Measurements from ENCODE around the gene LIN28B. TPM values are rescaled to one million over a fixed set of nuclear protein-coding genes. Genes with fewer than 3 reads are reported as not detected.

Gene LIN28B
- total and polyA plus RNA-seq, 2 donors (not counting 1 experiment from before 2014, with no cell fraction given) = not detected

GRCh38 chr6:104958178-104959025 is 1.5 kb downstream of the LIN28B start:
- no peaks in the 10 kb centered on the region for H3K36me3 ChIP-seq (ENCODE audit: control insufficient read depth, insufficient read depth, low read length)
- H2AFZ ChIP-seq (ENCODE audit: low read length) = no peak overlapping the region
- TF ChIP-seq CTCF (conservative IDR thresholded peaks at IDR 0.05 in 1 of 2, IDR thresholded peaks at IDR 0.05 in 1 of 2; ENCODE audit: low read depth in 1 of 2, low read length in 2 of 2) (no peak), EZH2 (IDR thresholded peaks at IDR 0.05; ENCODE audit: low read length, missing control alignments) (peak; percentile 54)
- no peaks in the 10 kb centered on the region for H3K4me1 ChIP-seq (ENCODE audit: control insufficient read depth, extremely low read depth, insufficient read depth, low read length)
- H3K4me3 ChIP-seq (replicated peaks in 1 of 4; ENCODE audit: control extremely low read depth in 1 of 4, insufficient read depth in 1 of 4, low read depth in 3 of 4, low read length in 4 of 4) = peak overlapping the region in 1 of 4 experiments; percentile 6
- no peak overlapping the region for H3K9ac ChIP-seq (ENCODE audit: insufficient read depth, low read length)
- no peak for DNase-seq (ENCODE audit: low read depth in 2 of 2)
- no peaks in the 10 kb centered on the region for H3K9me3 ChIP-seq (ENCODE audit: control insufficient read depth, insufficient read depth, low read depth, low read length)
- H3K79me2 ChIP-seq (ENCODE audit: control insufficient read depth, insufficient read depth, low read length) = no peaks in the 10 kb centered on the region
- no peaks in the 10 kb centered on the region for H4K20me1 ChIP-seq (ENCODE audit: control insufficient read depth, extremely low read depth, insufficient read depth, low read length)
- H3K27me3 ChIP-seq (ENCODE audit: control insufficient read depth, insufficient read depth, low read length) = peaks cover 31% of the 10 kb centered on the region
- no peak overlapping the region for H3K27ac ChIP-seq (ENCODE audit: insufficient read depth, low read length)
- H3K4me2 ChIP-seq (ENCODE audit: extremely low read depth, insufficient read depth, low read length) = no peak overlapping the region

- Histone ChIP-seq H4K20me1 (ENCODE audit: control insufficient read depth, extremely low read depth, insufficient read depth, low read length) (no peaks in the 10 kb centered on the region), H3K4me3 (replicated peaks in 1 of 4; ENCODE audit: control extremely low read depth in 1 of 4, insufficient read depth in 1 of 4, low read depth in 3 of 4, low read length in 4 of 4) (no peak overlapping the region), H3K4me2 (ENCODE audit: extremely low read depth, insufficient read depth, low read length) (no peak overlapping the region), H3K36me3 (ENCODE audit: control insufficient read depth, insufficient read depth, low read length) (no peaks in the 10 kb centered on the region), H2AFZ (ENCODE audit: low read length) (no peak overlapping the region), H3K79me2 (ENCODE audit: control insufficient read depth, insufficient read depth, low read length) (no peaks in the 10 kb centered on the region), H3K27ac (ENCODE audit: insufficient read depth, low read length) (no peak overlapping the region), H3K9me3 (ENCODE audit: control insufficient read depth, insufficient read depth, low read depth, low read length) (no peaks in the 10 kb centered on the region), H3K4me1 (ENCODE audit: control insufficient read depth, extremely low read depth, insufficient read depth, low read length) (no peaks in the 10 kb centered on the region), H3K27me3 (ENCODE audit: control insufficient read depth, insufficient read depth, low read length) (peaks cover 26% of the 10 kb centered on the region), H3K9ac (ENCODE audit: insufficient read depth, low read length) (no peak overlapping the region)
- TF ChIP-seq CTCF (conservative IDR thresholded peaks at IDR 0.05 in 1 of 2, IDR thresholded peaks at IDR 0.05 in 1 of 2; ENCODE audit: low read depth in 1 of 2, low read length in 2 of 2) (no peak), EZH2 (IDR thresholded peaks at IDR 0.05; ENCODE audit: low read length, missing control alignments) (no peak)
- no peak for DNase-seq (ENCODE audit: low read depth in 2 of 2)
Measured at GRCh38 chr6:104959026-104959858, 2.3 kb downstream of the LIN28B start.

GRCh38 chr6:104969108-104969507 is 12.2 kb downstream of the LIN28B start:
- H3K9me3 ChIP-seq (ENCODE audit: control insufficient read depth, insufficient read depth, low read depth, low read length) = no peaks in the 10 kb centered on the region
- no peaks in the 10 kb centered on the region for H3K79me2 ChIP-seq (ENCODE audit: control insufficient read depth, insufficient read depth, low read length)
- H3K4me1 ChIP-seq (ENCODE audit: control insufficient read depth, extremely low read depth, insufficient read depth, low read length) = no peaks in the 10 kb centered on the region
- DNase-seq (ENCODE audit: low read depth in 2 of 2) = no peak
- H3K4me2 ChIP-seq (ENCODE audit: extremely low read depth, insufficient read depth, low read length) = no peak overlapping the region
- no peak for TF ChIP-seq EZH2 (IDR thresholded peaks at IDR 0.05; ENCODE audit: low read length, missing control alignments)
- no peak for TF ChIP-seq CTCF (conservative IDR thresholded peaks at IDR 0.05 in 1 of 2, IDR thresholded peaks at IDR 0.05 in 1 of 2; ENCODE audit: low read depth in 1 of 2, low read length in 2 of 2)
- no peaks in the 10 kb centered on the region for H3K36me3 ChIP-seq (ENCODE audit: control insufficient read depth, insufficient read depth, low read length)
- no peaks in the 10 kb centered on the region for H4K20me1 ChIP-seq (ENCODE audit: control insufficient read depth, extremely low read depth, insufficient read depth, low read length)
- H2AFZ ChIP-seq (ENCODE audit: low read length) = no peak overlapping the region
- H3K27me3 ChIP-seq (ENCODE audit: control insufficient read depth, insufficient read depth, low read length) = no peaks in the 10 kb centered on the region
- no peak overlapping the region for H3K27ac ChIP-seq (ENCODE audit: insufficient read depth, low read length)
- no peak overlapping the region for H3K4me3 ChIP-seq (replicated peaks in 1 of 4; ENCODE audit: control extremely low read depth in 1 of 4, insufficient read depth in 1 of 4, low read depth in 3 of 4, low read length in 4 of 4)
- H3K9ac ChIP-seq (ENCODE audit: insufficient read depth, low read length) = no peak overlapping the region
